ENCODE data around the gene ACTRT3. TPM values are rescaled to one million over a fixed set of nuclear protein-coding genes. Genes with fewer than 3 reads are reported as not detected.
A peak's percentile ranks its signal among the peaks of the same experiment; 100 is the strongest.

The ACTRT3 gene
- total RNA-seq, 1 donor from 2014 or later, result 1.5 TPM

GRCh38 chr3:169781209-169781855 is 12.0 kb upstream of the ACTRT3 start:
- Mint-ChIP-seq H3K27me3 (ENCODE audit: low read depth) (no peaks in the 10 kb centered on the region), H3K4me3 (no peak overlapping the region), H3K9me3 (no peaks in the 10 kb centered on the region), H3K27ac (ENCODE audit: unreplicated experiment) (no peak overlapping the region), H3K36me3 (ENCODE audit: low read depth) (peaks cover 9% of the 10 kb centered on the region), H3K4me1 (no peaks in the 10 kb centered on the region)
- no peak for DNase-seq (ENCODE audit: low read depth, low spot score)
- no peak for TF ChIP-seq CTCF (conservative IDR thresholded peaks at IDR 0.05)

- DNase-seq (ENCODE audit: low read depth, low spot score), result no peak
- no peak for TF ChIP-seq CTCF (conservative IDR thresholded peaks at IDR 0.05)
- H3K4me1 Mint-ChIP-seq, result peaks cover 4% of the 10 kb centered on the region
- no peaks in the 10 kb centered on the region for H3K9me3 Mint-ChIP-seq
- H3K36me3 Mint-ChIP-seq (ENCODE audit: low read depth), result peaks cover 9% of the 10 kb centered on the region
- no peak overlapping the region for H3K27ac Mint-ChIP-seq (ENCODE audit: unreplicated experiment)
- H3K4me3 Mint-ChIP-seq, result no peak overlapping the region
- no peaks in the 10 kb centered on the region for H3K27me3 Mint-ChIP-seq (ENCODE audit: low read depth)
These were observed 11.4 kb upstream of the ACTRT3 start for GRCh38 chr3:169780742-169781141.

GRCh38 chr3:169777822-169778221 is 8.5 kb upstream of the ACTRT3 start:
- Mint-ChIP-seq H3K4me1 (peaks cover 27% of the 10 kb centered on the region), H3K27ac (ENCODE audit: unreplicated experiment) (no peak overlapping the region), H3K36me3 (ENCODE audit: low read depth) (peaks cover 9% of the 10 kb centered on the region), H3K27me3 (ENCODE audit: low read depth) (peaks cover 5% of the 10 kb centered on the region), H3K9me3 (no peaks in the 10 kb centered on the region), H3K4me3 (no peak overlapping the region)
- DNase-seq (ENCODE audit: low read depth, low spot score), result no peak
- no peak for TF ChIP-seq CTCF (conservative IDR thresholded peaks at IDR 0.05)

- DNase-seq (ENCODE audit: low read depth, low spot score), result no peak
- peak overlapping the region; percentile 57 for H3K27ac Mint-ChIP-seq (ENCODE audit: unreplicated experiment)
- H3K36me3 Mint-ChIP-seq (ENCODE audit: low read depth), result peaks cover 11% of the 10 kb centered on the region
- no peak for TF ChIP-seq CTCF (conservative IDR thresholded peaks at IDR 0.05)
- H3K4me3 Mint-ChIP-seq, result peak overlapping the region; percentile 100
- peaks cover 21% of the 10 kb centered on the region for H3K27me3 Mint-ChIP-seq (ENCODE audit: low read depth)
- peaks cover 3% of the 10 kb centered on the region for H3K9me3 Mint-ChIP-seq
- H3K4me1 Mint-ChIP-seq, result peaks cover 46% of the 10 kb centered on the region
These were observed 4.8 kb upstream of the ACTRT3 start for GRCh38 chr3:169774186-169774585.

GRCh38 chr3:169772897-169773816 is 3.8 kb upstream of the ACTRT3 start, which contains the start of gene MYNN:
TSS of gene MYNN (plus strand) at chr3:169773396. CDS start at chr3:169774296, 900 bp downstream.
- H3K27me3 Mint-ChIP-seq (ENCODE audit: low read depth), result peaks cover 21% of the 10 kb centered on the region
- H3K4me1 Mint-ChIP-seq, result peaks cover 46% of the 10 kb centered on the region
- peak within 1 kb of the TSS; percentile 100 for H3K4me3 Mint-ChIP-seq
- H3K9me3 Mint-ChIP-seq, result peaks cover 5% of the 10 kb centered on the region
- H3K36me3 Mint-ChIP-seq (ENCODE audit: low read depth), result peaks cover 7% of the 10 kb centered on the region
- peak within 1 kb of the TSS; percentile 99 for H3K27ac Mint-ChIP-seq (ENCODE audit: unreplicated experiment)
- no peak for TF ChIP-seq CTCF (conservative IDR thresholded peaks at IDR 0.05)
- peak; percentile 79 for DNase-seq (ENCODE audit: low read depth, low spot score)
